ENCODE results near the gene PRSS2.

PRSS2 gene

GRCh38 chr7:142787034-142787768, 16.4 kb downstream of the PRSS2 start:
- no peak for DNase-seq (ENCODE audit: low read depth in 2 of 2)

GRCh38 chr7:142787783-142788182, 17.0 kb downstream of the PRSS2 start:
- DNase-seq (ENCODE audit: low read depth in 2 of 2) = no peak

GRCh38 chr7:142788303-142789289, 17.8 kb downstream of the PRSS2 start:
- DNase-seq (ENCODE audit: low read depth in 2 of 2) = no peak

DNA sequence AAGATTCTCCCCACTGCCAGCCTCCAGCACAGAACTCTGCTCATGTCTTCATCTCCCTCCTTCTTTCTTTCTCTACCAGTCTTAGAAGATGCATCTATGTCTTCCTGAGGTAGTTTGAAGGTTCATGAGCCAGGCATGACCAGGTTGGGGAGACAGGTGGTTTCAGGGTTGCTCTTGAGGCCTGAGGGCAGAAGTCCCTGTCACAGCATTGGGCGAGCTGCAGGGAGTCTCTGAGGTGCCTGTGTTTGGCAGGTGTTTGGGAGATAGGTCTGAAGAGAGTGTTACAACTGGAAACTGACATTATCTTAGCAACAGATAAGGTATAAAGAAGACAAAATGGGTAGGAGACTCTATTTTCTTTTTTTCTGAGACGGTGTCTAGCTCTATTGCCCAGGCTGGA, 18.7 kb downstream of the PRSS2 start:
- DNase-seq (ENCODE audit: low read depth in 2 of 2) = no peak

GRCh38 chr7:142790056-142790455, 19.3 kb downstream of the PRSS2 start:
- no peak for DNase-seq (ENCODE audit: low read depth in 2 of 2)

DNA sequence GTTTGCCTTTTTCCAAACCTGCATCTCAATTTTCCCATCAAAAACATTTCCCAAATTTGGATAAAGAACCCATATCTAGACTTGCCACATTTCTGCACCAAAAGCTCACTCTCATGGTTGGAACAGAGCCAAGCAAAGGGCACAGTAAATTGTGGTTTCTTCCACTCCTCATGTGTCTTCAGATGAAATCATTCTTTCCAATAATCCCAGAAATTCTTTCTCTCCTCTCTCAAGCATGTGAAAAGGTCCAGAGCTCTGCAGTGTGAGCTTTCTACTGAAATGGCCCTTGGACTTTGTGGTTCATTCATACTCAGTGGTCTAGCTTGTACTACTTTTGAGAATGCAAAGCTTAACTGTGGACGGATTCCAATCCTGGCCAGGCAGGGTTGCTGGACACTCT, 19.8 kb downstream of the PRSS2 start:
- no peak for DNase-seq (ENCODE audit: low read depth in 2 of 2)

GRCh38 chr7:142791502-142791901, 20.7 kb downstream of the PRSS2 start:
- no peak for DNase-seq (ENCODE audit: low read depth in 2 of 2)

DNA sequence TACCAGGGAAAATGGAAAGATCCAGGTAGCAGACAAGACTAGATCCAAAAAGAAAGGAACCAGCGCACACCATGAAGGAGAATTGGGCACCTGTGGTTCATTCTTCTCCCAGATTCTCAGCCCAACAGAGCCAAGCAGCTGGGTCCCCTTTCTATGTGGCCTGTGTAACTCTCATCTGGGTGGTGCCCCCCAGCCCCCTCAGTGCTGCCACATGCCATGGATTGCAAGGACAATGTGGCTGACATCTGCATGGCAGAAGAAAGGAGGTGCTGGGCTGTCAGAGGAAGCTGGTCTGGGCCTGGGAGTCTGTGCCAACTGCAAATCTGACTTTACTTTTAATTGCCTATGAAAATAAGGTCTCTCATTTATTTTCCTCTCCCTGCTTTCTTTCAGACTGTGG, 21.4 kb downstream of the PRSS2 start:
- no peak for DNase-seq (ENCODE audit: low read depth in 2 of 2)

DNA sequence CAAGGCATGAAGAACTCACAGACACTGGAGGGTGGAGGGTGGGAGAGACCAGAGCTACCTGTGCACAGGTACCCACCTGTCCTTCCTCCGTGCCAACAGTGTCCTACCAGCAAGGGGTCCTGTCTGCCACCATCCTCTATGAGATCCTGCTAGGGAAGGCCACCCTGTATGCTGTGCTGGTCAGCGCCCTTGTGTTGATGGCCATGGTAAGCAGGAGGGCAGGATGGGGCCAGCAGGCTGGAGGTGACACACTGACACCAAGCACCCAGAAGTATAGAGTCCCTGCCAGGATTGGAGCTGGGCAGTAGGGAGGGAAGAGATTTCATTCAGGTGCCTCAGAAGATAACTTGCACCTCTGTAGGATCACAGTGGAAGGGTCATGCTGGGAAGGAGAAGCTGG, 21.8 kb downstream of the PRSS2 start:
- no peak for DNase-seq (ENCODE audit: low read depth in 2 of 2)

GRCh38 chr7:142793156-142793555, 22.4 kb downstream of the PRSS2 start:
- DNase-seq (ENCODE audit: low read depth in 2 of 2) = no peak

GRCh38 chr7:142795339-142795863, 24.6 kb downstream of the PRSS2 start:
- DNase-seq (ENCODE audit: low read depth in 2 of 2) = no peak

- no peak for DNase-seq (ENCODE audit: low read depth in 2 of 2)
Observed at GRCh38 chr7:142796001-142796500, 25.3 kb downstream of the PRSS2 start.

GRCh38 chr7:142796501-142797390, 26.0 kb downstream of the PRSS2 start:
- DNase-seq (ENCODE audit: low read depth in 2 of 2) = no peak

DNA sequence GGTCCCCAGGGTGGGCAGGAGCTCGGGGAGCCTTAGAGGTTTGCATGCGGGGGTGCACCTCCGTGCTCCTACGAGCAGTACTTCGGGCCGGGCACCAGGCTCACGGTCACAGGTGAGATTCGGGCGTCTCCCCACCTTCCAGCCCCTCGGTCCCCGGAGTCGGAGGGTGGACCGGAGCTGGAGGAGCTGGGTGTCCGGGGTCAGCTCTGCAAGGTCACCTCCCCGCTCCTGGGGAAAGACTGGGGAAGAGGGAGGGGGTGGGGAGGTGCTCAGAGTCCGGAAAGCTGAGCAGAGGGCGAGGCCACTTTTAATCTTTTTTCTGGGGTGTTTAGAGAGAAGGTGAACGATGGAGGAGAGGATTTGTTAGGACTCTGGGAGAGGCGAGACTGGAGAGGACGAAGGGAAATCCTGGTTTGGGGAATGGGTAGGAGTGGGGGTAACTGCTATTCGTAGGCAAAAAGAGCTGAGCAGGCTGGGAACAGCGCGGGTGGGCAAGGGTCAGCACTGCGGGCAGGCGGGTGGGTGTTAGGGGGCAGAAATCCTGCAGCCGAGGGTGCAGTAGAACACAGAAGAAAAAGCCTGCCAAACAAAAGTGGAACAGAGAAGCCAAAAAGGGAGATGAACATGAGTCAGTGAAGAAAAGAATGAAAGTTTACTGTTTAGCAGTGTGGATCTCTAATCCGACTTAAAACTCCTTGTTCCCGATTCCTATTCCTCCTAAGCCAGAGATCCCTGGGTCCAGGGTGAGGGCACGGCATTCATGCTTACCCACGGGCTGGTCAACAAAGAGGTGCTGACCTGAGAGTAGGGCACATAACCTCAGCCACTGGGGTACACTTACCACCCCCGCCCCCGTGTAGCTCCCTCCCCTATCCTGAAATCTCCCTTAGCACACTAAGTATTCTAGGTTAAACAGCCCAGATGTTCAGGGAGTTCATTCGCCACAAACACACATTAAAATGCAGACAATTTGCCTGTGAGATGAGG, 26.9 kb downstream of the PRSS2 start:
- DNase-seq (ENCODE audit: low read depth in 2 of 2) = no peak

- DNase-seq (ENCODE audit: low read depth in 2 of 2) = no peak
Observed at GRCh38 chr7:142798451-142799436, 28.0 kb downstream of the PRSS2 start.

- DNase-seq (ENCODE audit: low read depth in 2 of 2) = no peak
Observed at GRCh38 chr7:142799437-142799835, 28.7 kb downstream of the PRSS2 start.

GRCh38 chr7:142800088-142800487, 29.3 kb downstream of the PRSS2 start:
- no peak for DNase-seq (ENCODE audit: low read depth in 2 of 2)

DNA sequence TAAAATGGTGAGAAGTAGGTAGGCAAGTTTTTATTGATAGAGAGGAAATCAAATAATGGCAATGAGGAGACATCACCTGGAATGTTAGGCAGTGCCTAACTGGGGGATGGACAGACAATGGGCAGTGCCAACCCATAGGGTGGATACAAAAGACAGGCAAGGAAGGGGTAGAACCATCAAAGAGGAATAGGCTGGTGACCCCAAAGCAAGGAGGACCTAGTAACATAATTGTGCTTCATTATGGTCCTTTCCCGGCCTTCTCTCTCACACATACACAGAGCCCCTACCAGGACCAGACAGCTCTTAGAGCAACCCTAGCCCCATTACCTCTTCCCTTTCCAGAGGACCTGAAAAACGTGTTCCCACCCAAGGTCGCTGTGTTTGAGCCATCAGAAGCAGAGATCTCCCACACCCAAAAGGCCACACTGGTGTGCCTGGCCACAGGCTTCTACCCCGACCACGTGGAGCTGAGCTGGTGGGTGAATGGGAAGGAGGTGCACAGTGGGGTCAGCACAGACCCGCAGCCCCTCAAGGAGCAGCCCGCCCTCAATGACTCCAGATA, 30.0 kb downstream of the PRSS2 start:
- no peak for DNase-seq (ENCODE audit: low read depth in 2 of 2)

Data from stimulated activated CD8-positive, alpha-beta memory T cell treated with anti-CD3 and anti-CD28 coated beads, Interleukin-2, amount 100 ng/mL, for 48 hours (primary cell).